HCT116 (cell line): ENCODE measurements around the gene MUC6. TPM values are rescaled to one million over a fixed set of nuclear protein-coding genes. Genes with fewer than 3 reads are reported as not detected.

Source experiments
- ATAC-seq: fragments of 200-7000 bp; cut with Tn5 transposase; 2 replicates; pipeline ENCODE4 v1.9.1; 2020; ENCODE audit warnings: mild to moderate bottlenecking, moderate library complexity
- BruUV-seq: library from RNA; stranded (reverse); fragments of 400-500 nt; replicated peaks from 2 replicates; lab custom pipeline; 2021; lab: Mats Ljungman, UMichigan
- CTCF ChIA-PET: fragments of 300-600 bp; sonication (Branson Sonifier 250); formaldehyde crosslinking; loops from one replicate; lab custom pipeline; 2021; ENCODE audit warnings: antibody characterized with exemption; lab: Charles Lee
- POLR2A ChIA-PET: fragments of 300-600, 350-600 bp; sonication (Branson Sonifier 250); formaldehyde crosslinking; loops from one replicate; lab custom pipeline; 2021; ENCODE audit warnings: antibody characterized with exemption; lab: Charles Lee
- RAD21 ChIA-PET, 2 experiments: fragments of 300-600 bp; sonication (Branson Sonifier 250); formaldehyde crosslinking; loops; one replicate each; lab custom pipeline; 2023; ENCODE audit warnings: low total read pairs in 2 of 2; ENCODE audit not compliant: uncharacterized antibody in 2 of 2, unreplicated experiment in 2 of 2, low non-redundant PET in 1 of 2; lab: Charles Lee
- DNase-seq: peaks from one replicate; pipeline ENCODE4 v3.0.0-alpha.2; 2010; ENCODE audit warnings: low read depth, low spot score
- H2AFZ ChIP-seq: fragments of 200-600 bp; shearing (Covaris generic), sonication (generic); 2 replicates; pipeline ENCODE4 v1.6.1; 2017; ENCODE audit warnings: low read depth, mixed run types, mixed read lengths, antibody characterized with exemption, low read length; ENCODE audit not compliant: poor library complexity, severe bottlenecking
- H3K27ac ChIP-seq: 2 replicates; pipeline ENCODE4 v1.5.1; 2012; ENCODE audit warnings: low read depth, low read length
- H3K27me3 ChIP-seq: fragments of 200-600 bp; sonication (generic); 2 replicates; pipeline ENCODE4 v1.6.1; 2016; ENCODE audit warnings: mixed run types, low read length, mixed read lengths; ENCODE audit not compliant: insufficient read depth
- H3K36me3 ChIP-seq, 2 experiments: fragments of 200-500 bp in 1 of 2; fragments of 200-600 bp in 1 of 2; sonication (Bioruptor generic) in 1 of 2; sonication (generic) in 1 of 2; 2 replicates each; pipeline versions ENCODE4 v1.5.1 to v1.6.1; 2014 to 2016; ENCODE audit warnings: low read length in 2 of 2, inconsistent platforms in 1 of 2, mixed read lengths in 1 of 2, mixed run types in 1 of 2; ENCODE audit not compliant: insufficient read depth in 2 of 2, control insufficient read depth in 1 of 2
- H3K4me1 ChIP-seq, 2 experiments: fragments of 200-600 bp in 1 of 2; sonication (generic) in 1 of 2; 2 replicates each; pipeline versions ENCODE4 v1.5.1 to v1.6.1; 2012 to 2017; ENCODE audit warnings: low read length in 2 of 2, inconsistent platforms in 1 of 2, mild to moderate bottlenecking in 1 of 2, mixed read lengths in 1 of 2, mixed run types in 1 of 2, moderate library complexity in 1 of 2; ENCODE audit not compliant: insufficient read depth in 2 of 2, control insufficient read depth in 1 of 2
- H3K4me2 ChIP-seq: fragments of 200-600 bp; sonication (generic); 2 replicates; pipeline ENCODE4 v1.6.1; 2017; ENCODE audit warnings: mixed run types, low read length, mixed read lengths
- H3K4me3 ChIP-seq, 2 experiments: fragments of 200-600 bp in 1 of 2; sonication (generic) in 1 of 2; replicated peaks in 1 of 2; 2 replicates each; pipeline ENCODE4 v1.5.1; 2011 to 2016; ENCODE audit warnings: low read length in 2 of 2, control low read depth in 1 of 2, low read depth in 1 of 2, mild to moderate bottlenecking in 1 of 2, mixed read lengths in 1 of 2, mixed run types in 1 of 2
- H3K79me2 ChIP-seq: fragments of 200-600 bp; sonication (generic); 2 replicates; pipeline ENCODE4 v1.6.1; 2017; ENCODE audit warnings: mild to moderate bottlenecking, mixed run types, low read length, moderate library complexity, mixed read lengths; ENCODE audit not compliant: insufficient read depth
- H3K9ac ChIP-seq: fragments of 200-600 bp; sonication (generic); 2 replicates; pipeline ENCODE4 v1.6.1; 2016; ENCODE audit warnings: low read length, mixed read lengths
- H3K9me2 ChIP-seq: fragments of 200-600 bp; sonication (generic), shearing (Covaris generic); 2 replicates; pipeline ENCODE4 v1.6.1; 2017; ENCODE audit warnings: mixed run types, mild to moderate bottlenecking, moderate library complexity; ENCODE audit not compliant: insufficient read depth
- H3K9me3 ChIP-seq, 2 experiments: fragments of 200-500 bp in 1 of 2; fragments of 200-600 bp in 1 of 2; sonication (Bioruptor generic) in 1 of 2; sonication (generic) in 1 of 2; 2 replicates each; pipeline ENCODE4 v1.6.1; 2014 to 2017; ENCODE audit warnings: low read length in 2 of 2, mixed read lengths in 2 of 2, inconsistent platforms in 1 of 2, low read depth in 1 of 2, mild to moderate bottlenecking in 1 of 2, mixed run types in 1 of 2, moderate library complexity in 1 of 2; ENCODE audit not compliant: control insufficient read depth in 1 of 2, insufficient read depth in 1 of 2
- H4K20me1 ChIP-seq: fragments of 200-600 bp; sonication (generic), shearing (Covaris generic); 2 replicates; pipeline ENCODE4 v1.6.1; 2017; ENCODE audit warnings: mixed run types, mild to moderate bottlenecking, moderate library complexity; ENCODE audit not compliant: insufficient read depth
- FOSL1 ChIP-seq: IDR thresholded peaks from 2 replicates; pipeline ENCODE4 v1.6.1; 2012; ENCODE audit warnings: low read depth
- JUND ChIP-seq: IDR thresholded peaks from 2 replicates; pipeline ENCODE4 v1.6.1; 2012
- POLR2A ChIP-seq: IDR thresholded peaks from 2 replicates; pipeline ENCODE4 v1.7.0; 2011; ENCODE audit warnings: borderline replicate concordance; ENCODE audit not compliant: insufficient read depth, insufficient read length; ENCODE audit errors: extremely low read depth
- POLR2AphosphoS5 ChIP-seq: IDR thresholded peaks from 2 replicates; pipeline ENCODE4 v1.6.1; 2011; ENCODE audit warnings: mild to moderate bottlenecking, low read depth, low read length, moderate library complexity
- RAD21 ChIP-seq: IDR thresholded peaks from 2 replicates; pipeline ENCODE4 v1.6.1; 2012; ENCODE audit warnings: low read depth, mild to moderate bottlenecking
- SIN3A ChIP-seq: IDR thresholded peaks from 2 replicates; pipeline ENCODE4 v1.6.1; 2012; ENCODE audit warnings: low read depth
- SP1 ChIP-seq: IDR thresholded peaks from 2 replicates; pipeline ENCODE4 v1.6.1; 2012; ENCODE audit warnings: low read depth
- TCF7L2 ChIP-seq: IDR thresholded peaks from 2 replicates; pipeline ENCODE4 v1.7.0; 2011; ENCODE audit warnings: borderline replicate concordance, inconsistent platforms; ENCODE audit not compliant: insufficient read depth, insufficient read length; ENCODE audit errors: extremely low read depth
- YY1 ChIP-seq: IDR thresholded peaks from 2 replicates; pipeline ENCODE4 v1.6.1; 2011; ENCODE audit warnings: low read length, low read depth, moderate library complexity, mild to moderate bottlenecking; ENCODE audit not compliant: insufficient replicate concordance; ENCODE audit errors: extremely low read depth
- ZFX ChIP-seq: fragments of 450-650 bp; IDR thresholded peaks from 2 replicates; pipeline ENCODE4 v1.6.1; 2017
- intact Hi-C: fragments of 100-400 bp; cut with micrococcal nuclease; formaldehyde crosslinking; loops from 2 replicates; pipeline ENCODE4 v1.10.0; 2022
- total RNA-seq: library from RNA; stranded (reverse); gene quantifications from one replicate; pipeline ENCODE4 v1.2.1, GENCODE V29; 2021; ENCODE audit not compliant: unreplicated experiment
- TF ChIP-seq, protein P1 (sequence below), 3 experiments: fragments of 200-600 bp in 1 of 3; sonication (generic) in 1 of 3; IDR thresholded peaks in 2 of 3; conservative IDR thresholded peaks in 1 of 3; 2 replicates each; pipeline ENCODE4 v1.5.1; 2012 to 2017; ENCODE audit warnings: low read depth in 2 of 3, low read length in 2 of 3, antibody characterized with exemption in 1 of 3, borderline replicate concordance in 1 of 3, control low read depth in 1 of 3, mild to moderate bottlenecking in 1 of 3, mixed read lengths in 1 of 3, mixed run types in 1 of 3, moderate library complexity in 1 of 3; ENCODE audit not compliant: insufficient read depth in 1 of 3

Gene MUC6
- total RNA-seq, 1 experiment from 2014 or later = 0.02 TPM

DNA sequence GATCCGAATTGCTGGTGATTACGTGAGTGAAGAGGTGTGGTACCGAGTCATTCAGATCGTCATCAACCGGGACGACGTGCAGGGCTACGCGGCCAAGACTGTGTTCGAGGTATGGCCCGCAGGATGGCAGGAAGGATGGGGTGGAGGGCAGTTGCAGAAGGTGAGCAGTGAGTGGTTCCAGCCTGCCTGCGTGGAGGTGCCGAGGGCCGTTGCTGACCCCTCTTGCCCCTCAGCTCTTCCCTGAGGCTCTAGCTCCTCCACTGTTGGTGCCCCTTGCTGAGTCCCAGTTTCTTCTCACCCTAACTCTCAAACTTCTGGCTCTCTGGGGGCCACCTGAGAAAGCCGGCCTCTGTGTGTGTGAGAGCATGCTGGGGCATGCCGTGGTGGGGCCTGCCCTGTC lies 43.9 kb downstream of the MUC6 start:
- intact Hi-C loops = no loop called here
- no peak for ATAC-seq
- H3K9me3 ChIP-seq = no peaks in the 10 kb centered on the region
- RAD21 ChIA-PET = no interaction called here
- CTCF ChIA-PET = no interaction called here
- H3K4me3 ChIP-seq = no peak overlapping the region
- no peak overlapping the region for H3K4me2 ChIP-seq
- H3K27me3 ChIP-seq = no peaks in the 10 kb centered on the region
- no peak overlapping the region for H2AFZ ChIP-seq
- H3K79me2 ChIP-seq = no peaks in the 10 kb centered on the region; the same call in 1 of the 2 replicates
- no TSS peak for BruUV-seq
- no peak for DNase-seq
- POLR2A ChIA-PET = no interaction called here
- no peaks in the 10 kb centered on the region for H3K9me2 ChIP-seq
- H3K4me1 ChIP-seq = peaks cover 0 to 8% of the 10 kb centered on the region in 2 experiments; a peak in 1 of 4 replicates
- no peak overlapping the region for H3K9ac ChIP-seq
- no peak overlapping the region for H3K27ac ChIP-seq
- no peaks in the 10 kb centered on the region for H4K20me1 ChIP-seq
- H3K36me3 ChIP-seq = peaks cover 9 to 14% of the 10 kb centered on the region in 2 experiments; a peak in 3 of 4 replicates
- TF ChIP-seq SP1 = no peak
- TF ChIP-seq POLR2A = no peak
- TF ChIP-seq TCF7L2 = no peak
- no peak for TF ChIP-seq RAD21
- no peak for TF ChIP-seq FOSL1
- TF ChIP-seq ZFX = no peak
- no peak for TF ChIP-seq POLR2AphosphoS5
- no peak for TF ChIP-seq YY1
- TF ChIP-seq SIN3A = no peak
- TF ChIP-seq JUND = no peak
- TF ChIP-seq, protein P1, sequence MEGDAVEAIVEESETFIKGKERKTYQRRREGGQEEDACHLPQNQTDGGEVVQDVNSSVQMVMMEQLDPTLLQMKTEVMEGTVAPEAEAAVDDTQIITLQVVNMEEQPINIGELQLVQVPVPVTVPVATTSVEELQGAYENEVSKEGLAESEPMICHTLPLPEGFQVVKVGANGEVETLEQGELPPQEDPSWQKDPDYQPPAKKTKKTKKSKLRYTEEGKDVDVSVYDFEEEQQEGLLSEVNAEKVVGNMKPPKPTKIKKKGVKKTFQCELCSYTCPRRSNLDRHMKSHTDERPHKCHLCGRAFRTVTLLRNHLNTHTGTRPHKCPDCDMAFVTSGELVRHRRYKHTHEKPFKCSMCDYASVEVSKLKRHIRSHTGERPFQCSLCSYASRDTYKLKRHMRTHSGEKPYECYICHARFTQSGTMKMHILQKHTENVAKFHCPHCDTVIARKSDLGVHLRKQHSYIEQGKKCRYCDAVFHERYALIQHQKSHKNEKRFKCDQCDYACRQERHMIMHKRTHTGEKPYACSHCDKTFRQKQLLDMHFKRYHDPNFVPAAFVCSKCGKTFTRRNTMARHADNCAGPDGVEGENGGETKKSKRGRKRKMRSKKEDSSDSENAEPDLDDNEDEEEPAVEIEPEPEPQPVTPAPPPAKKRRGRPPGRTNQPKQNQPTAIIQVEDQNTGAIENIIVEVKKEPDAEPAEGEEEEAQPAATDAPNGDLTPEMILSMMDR (IDR thresholded peaks at IDR 0.05 in 2 of 3, conservative IDR thresholded peaks at IDR 0.05 in 1 of 3; ENCODE audit: borderline replicate concordance in 1 of 3, insufficient read depth in 1 of 3, low read depth in 2 of 3, low read length in 2 of 3) = no peak
